H1 (cell line): ENCODE measurements around the gene TRAPPC12. TPM values are rescaled to one million over a fixed set of nuclear protein-coding genes. Genes with fewer than 3 reads are reported as not detected.

ENCODE experiments used
- CTCF ChIA-PET: fragments of 300-600 bp; sonication (Branson Sonifier 250); formaldehyde crosslinking; loops from one replicate; lab custom pipeline; 2021; ENCODE audit not compliant: partially characterized antibody; lab: Charles Lee
- POLR2A ChIA-PET: fragments of 300-600 bp; sonication (Branson Sonifier 250); formaldehyde crosslinking; loops from one replicate; lab custom pipeline; 2021; ENCODE audit warnings: inconsistent platforms; ENCODE audit not compliant: partially characterized antibody; lab: Charles Lee
- DNase-seq, 2 experiments: peaks; one replicate each; pipeline versions ENCODE4 v3.0.0 to v3.0.0-alpha.2; 2010 to 2022; ENCODE audit warnings: low spot score in 2 of 2, low read depth in 1 of 2, mixed read lengths in 1 of 2
- FAIRE-seq: peaks from 2 replicates; lab custom pipeline; 2011; peaks lifted over from hg19 to GRCh38; lab: Jason Lieb, UNC
- H2AFZ ChIP-seq: 2 replicates; pipeline ENCODE4 v1.8.1; 2012; ENCODE audit warnings: low read length, inconsistent platforms
- H2AK5ac ChIP-seq: 2 replicates; pipeline ENCODE4 v1.6.1; 2013; ENCODE audit warnings: low read depth, low read length
- H2BK120ac ChIP-seq: replicated peaks from 2 replicates; pipeline ENCODE3; 2013; ENCODE audit warnings: low read depth, low read length, inconsistent platforms
- H2BK12ac ChIP-seq: 2 replicates; pipeline ENCODE4 v1.6.1; 2013; ENCODE audit warnings: low read depth, low read length
- H2BK15ac ChIP-seq: 2 replicates; pipeline ENCODE4 v1.6.1; 2013; ENCODE audit warnings: low read length
- H2BK20ac ChIP-seq: 2 replicates; pipeline ENCODE4 v1.6.1; 2013; ENCODE audit warnings: low read length
- H2BK5ac ChIP-seq: 2 replicates; pipeline ENCODE4 v1.6.1; 2013; ENCODE audit warnings: low read depth, low read length
- H3K14ac ChIP-seq: 2 replicates; pipeline ENCODE4 v1.6.1; 2013; ENCODE audit warnings: inconsistent platforms; ENCODE audit not compliant: insufficient read length
- H3K18ac ChIP-seq: 2 replicates; pipeline ENCODE4 v1.6.1; 2013; ENCODE audit warnings: low read length; ENCODE audit errors: extremely low read depth
- H3K23ac ChIP-seq: 2 replicates; pipeline ENCODE4 v1.6.1; 2013; ENCODE audit warnings: inconsistent platforms; ENCODE audit not compliant: insufficient read length
- H3K23me2 ChIP-seq: 2 replicates; pipeline ENCODE4 v1.6.1; 2013; ENCODE audit warnings: low read depth, low read length
- H3K27ac ChIP-seq: 2 replicates; pipeline ENCODE4 v1.6.1; 2011; ENCODE audit warnings: low read depth, low read length, inconsistent platforms
- H3K27me3 ChIP-seq, 4 experiments: replicated peaks in 1 of 4; 1 replicate in 1 of 4; 2 replicates in 3 of 4; pipeline versions ENCODE4 v1.6.1 to v1.8.1; 2011 to 2013; ENCODE audit warnings: low read length in 3 of 4, mild to moderate bottlenecking in 3 of 4, inconsistent platforms in 2 of 4, mixed read lengths in 2 of 4, moderate library complexity in 1 of 4; ENCODE audit not compliant: control insufficient read depth in 3 of 4, insufficient read depth in 3 of 4; ENCODE audit errors: extremely low read depth in 1 of 4
- H3K36me3 ChIP-seq, 4 experiments: 2 replicates each; pipeline versions ENCODE4 v1.6.1 to v1.8.1; 2011 to 2013; ENCODE audit warnings: mild to moderate bottlenecking in 4 of 4, low read length in 3 of 4, moderate library complexity in 2 of 4, control low read depth in 1 of 4, inconsistent platforms in 1 of 4; ENCODE audit not compliant: insufficient read depth in 4 of 4, control insufficient read depth in 2 of 4
- H3K4ac ChIP-seq: replicated peaks from 2 replicates; pipeline ENCODE3; 2013; ENCODE audit warnings: low read length, low read depth, mixed read lengths, inconsistent platforms; ENCODE audit not compliant: insufficient read length
- H3K4me1 ChIP-seq, 4 experiments: replicated peaks in 1 of 4; 1 replicate in 1 of 4; 2 replicates in 3 of 4; pipeline versions ENCODE4 v1.6.1 to v1.8.1; 2011 to 2013; ENCODE audit warnings: low read length in 3 of 4, inconsistent platforms in 2 of 4, mixed read lengths in 1 of 4; ENCODE audit not compliant: insufficient read depth in 4 of 4, control insufficient read depth in 3 of 4
- H3K4me2 ChIP-seq, 2 experiments: 2 replicates each; pipeline versions ENCODE4 v1.6.1 to v1.8.1; 2011 to 2013; ENCODE audit warnings: low read depth in 2 of 2, low read length in 2 of 2, control low read depth in 1 of 2, inconsistent platforms in 1 of 2, mild to moderate bottlenecking in 1 of 2; ENCODE audit not compliant: insufficient read depth in 1 of 2
- H3K4me3 ChIP-seq, 4 experiments: fragments of 200-600, 300-600 bp in 1 of 4; sonication (generic), shearing (Covaris generic), sonication (Bioruptor Twin) in 1 of 4; 2 replicates each; pipeline versions ENCODE4 v1.5.1 to v1.8.1; 2011 to 2016; ENCODE audit warnings: low read length in 4 of 4, low read depth in 3 of 4, control low read depth in 2 of 4, inconsistent platforms in 2 of 4, mild to moderate bottlenecking in 2 of 4, mixed read lengths in 1 of 4, moderate library complexity in 1 of 4; ENCODE audit not compliant: insufficient read depth in 2 of 4; ENCODE audit errors: extremely low read depth in 1 of 4
- H3K56ac ChIP-seq: replicated peaks from 2 replicates; pipeline ENCODE3; 2013; ENCODE audit warnings: low read depth, mild to moderate bottlenecking, mixed read lengths, low read length, inconsistent platforms; ENCODE audit not compliant: insufficient read length
- H3K79me1 ChIP-seq: 2 replicates; pipeline ENCODE4 v1.6.1; 2013; ENCODE audit warnings: low read depth, low read length, control low read depth
- H3K79me2 ChIP-seq, 2 experiments: 2 replicates each; pipeline versions ENCODE4 v1.6.1 to v1.8.1; 2012 to 2013; ENCODE audit warnings: low read length in 2 of 2, mild to moderate bottlenecking in 2 of 2, inconsistent platforms in 1 of 2; ENCODE audit not compliant: insufficient read depth in 2 of 2, control insufficient read depth in 1 of 2
- H3K9ac ChIP-seq, 4 experiments: replicated peaks in 1 of 4; 1 replicate in 1 of 4; 2 replicates in 3 of 4; pipeline versions ENCODE4 v1.6.1 to v1.8.1; 2011 to 2013; ENCODE audit warnings: low read depth in 3 of 4, low read length in 3 of 4, control low read depth in 2 of 4, mild to moderate bottlenecking in 2 of 4, moderate library complexity in 2 of 4, inconsistent platforms in 1 of 4; ENCODE audit errors: extremely low read depth in 1 of 4
- H3K9me3 ChIP-seq, 2 experiments: 2 replicates each; pipeline versions ENCODE4 v1.6.1 to v1.8.1; 2012 to 2013; ENCODE audit warnings: mild to moderate bottlenecking in 2 of 2, moderate library complexity in 2 of 2, control low read depth in 1 of 2, inconsistent platforms in 1 of 2, low read depth in 1 of 2, low read length in 1 of 2, mixed read lengths in 1 of 2; ENCODE audit not compliant: insufficient read depth in 2 of 2
- H4K20me1 ChIP-seq, 2 experiments: replicated peaks in 1 of 2; 2 replicates each; pipeline versions ENCODE3 to v1.8.1; 2011 to 2013; ENCODE audit warnings: inconsistent platforms in 2 of 2, low read length in 2 of 2, mild to moderate bottlenecking in 1 of 2; ENCODE audit not compliant: insufficient read depth in 2 of 2, control insufficient read depth in 1 of 2
- H4K5ac ChIP-seq: 2 replicates; pipeline ENCODE4 v1.6.1; 2013; ENCODE audit warnings: low read length, low read depth, mixed read lengths, inconsistent platforms; ENCODE audit not compliant: insufficient read length
- H4K8ac ChIP-seq: 2 replicates; pipeline ENCODE4 v1.8.0; 2013; ENCODE audit warnings: mild to moderate bottlenecking, moderate library complexity, low read length, inconsistent platforms; ENCODE audit not compliant: insufficient read depth; ENCODE audit errors: extremely low read depth
- H4K91ac ChIP-seq: replicated peaks from 2 replicates; pipeline ENCODE3; 2013; ENCODE audit warnings: low read length, mixed read lengths, inconsistent platforms; ENCODE audit not compliant: insufficient read length
- EGR1 ChIP-seq: IDR thresholded peaks from 2 replicates; pipeline ENCODE4 v1.6.1; 2011; ENCODE audit warnings: low read depth, low read length, borderline replicate concordance
- MAX ChIP-seq: IDR thresholded peaks from 2 replicates; pipeline ENCODE4 v1.6.1; 2012; ENCODE audit warnings: inconsistent platforms
- WGBS, 2 experiments: shearing (Covaris generic) in 1 of 2; methylation state at CpG; one replicate each; pipeline versions ENCODE4 v1.1.6 to v1.1.7; 2013 to 2015; ENCODE audit warnings: low lambda C conversion rate in 2 of 2, mixed read lengths in 2 of 2, inconsistent platforms in 1 of 2, low coverage in 1 of 2, missing lambda C conversion rate in 1 of 2; ENCODE audit not compliant: insufficient replicate concordance in 2 of 2, insufficient coverage in 1 of 2, insufficient read length in 1 of 2; ENCODE audit errors: extremely low coverage in 1 of 2, missing lambda C conversion rate in 1 of 2; 5-methylcytosine and 5-hydroxymethylcytosine counted together
- polyA plus RNA-seq, 7 experiments: library from polyadenylated mRNA; depleted of rRNA in 3 of 7; stranded (reverse) in 5 of 7; unstranded in 2 of 7; fragments of >200 nt in 5 of 7; fragments of 200-250 nt in 2 of 7; gene quantifications; 1 replicate in 5 of 7; 2 replicates in 1 of 7; 4 replicates in 1 of 7; pipeline versions ENCODE4 v1.2.1 to v1.2.3, GENCODE V29; 2011 to 2013; ENCODE audit warnings: missing spikeins in 2 of 7, mixed read lengths in 2 of 7
- total RNA-seq: library from RNA; stranded (reverse); fragmentation: NEBNext Ultra II Directional; extraction: Animal tissue kit (Norgen Biotek cat#: 25700); gene quantifications from 2 replicates; pipeline ENCODE4 v1.2.1, GENCODE V29; 2021

TRAPPC12 gene
- total and polyA plus RNA-seq, 2 of the 8 experiments (the other 6 are each of a cell fraction or from before 2014, with no cell fraction given), result 35.0 to 67.3 TPM

- Histone ChIP-seq H4K91ac (no peak overlapping the region), H4K8ac (no peak overlapping the region; the same call in 1 of the 2 replicates), H3K4me1 (peaks cover 0 to 4% (median 0%) of the 10 kb centered on the region in 4 experiments; a peak in 1 of 7 replicates), H2BK20ac (no peak overlapping the region), H3K36me3 (peaks cover 0 to 24% (median 14%) of the 10 kb centered on the region in 4 experiments; a peak in 7 of 8 replicates), H3K4ac (no peak overlapping the region), H2BK5ac (no peak overlapping the region), H3K9me3 (no peaks in the 10 kb centered on the region), H3K27me3 (no peaks in the 10 kb centered on the region), H2BK120ac (no peak overlapping the region), H3K79me2 (no peaks in the 10 kb centered on the region), H2AFZ (no peak overlapping the region), H3K14ac (no peak overlapping the region), H3K56ac (no peak overlapping the region), H3K23me2 (no peaks in the 10 kb centered on the region), H3K27ac (no peak overlapping the region), H3K4me2 (no peak overlapping the region), H3K9ac (no peak overlapping the region), H2BK15ac (no peak overlapping the region), H3K79me1 (no peaks in the 10 kb centered on the region), H4K5ac (no peak overlapping the region), H3K18ac (no peak overlapping the region), H3K4me3 (no peak overlapping the region), H3K23ac (no peak overlapping the region), H4K20me1 (peaks cover 2 to 4% of the 10 kb centered on the region in 2 experiments), H2AK5ac (no peak overlapping the region), H2BK12ac (no peak overlapping the region)
- FAIRE-seq (no peak), DNase-seq (no peak)
- POLR2A ChIA-PET, result no interaction called here
- TF ChIP-seq EGR1 (no peak), MAX (no peak)
- 92% methylated on average over 10 of the region's 10 CpGs; no CpG with 5 or more reads in 1 of the 2 experiments for WGBS, 2 experiments
- CTCF ChIA-PET, result interaction anchor here (1.2 to 9.3 kb wide), 4 partner anchors 12 to 77 kb away, joined by 3 to 123 read pairs (median 4); no protein-coding TSS in a partner anchor
Measured at GRCh38 chr2:3428577-3428976, 49.1 kb downstream of the TRAPPC12 start.
